ENCODE results near the gene FZR1. TPM values are rescaled to one million over a fixed set of nuclear protein-coding genes. Genes with fewer than 3 reads are reported as not detected.

FZR1 gene
- total and polyA plus RNA-seq, 2 of the 13 experiments (the other 11 are each of a cell fraction or from before 2014, with no cell fraction given), result 29.0 to 30.8 TPM

DNA sequence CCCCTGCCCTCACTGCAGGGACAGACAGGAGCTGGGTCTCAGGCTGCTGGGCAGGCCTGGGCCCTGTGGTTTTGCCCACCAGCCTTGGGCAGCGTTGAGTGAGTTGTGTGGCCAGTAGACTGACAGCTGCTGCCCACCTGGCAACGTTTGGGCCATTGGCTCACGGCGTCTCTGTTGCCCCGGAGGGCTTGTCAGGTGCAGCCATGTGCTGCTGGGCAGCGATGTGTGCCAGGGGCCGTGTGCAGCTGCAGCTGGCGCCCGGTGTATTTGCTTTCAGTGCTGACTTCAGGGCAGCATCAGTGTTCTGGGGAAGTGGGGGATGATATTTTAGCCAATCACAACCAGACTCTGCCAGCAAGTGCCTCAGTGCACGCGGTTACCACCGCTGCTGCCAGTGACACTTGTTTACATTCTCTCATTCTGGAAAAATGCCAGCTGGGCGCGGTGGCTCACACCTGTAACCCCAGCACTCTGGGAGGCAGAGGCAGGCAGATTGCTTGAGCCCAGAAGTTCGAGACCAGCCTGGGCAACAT lies 10.6 kb downstream of the FZR1 start:
- in situ Hi-C loops (cut with HindIII; ENCODE audit: extremely low pct_ligation_motif_present, low pct_unique_long_range_greater_than_20kb) (no loop called here), intact Hi-C loops (cut with micrococcal nuclease; ENCODE audit: unreplicated experiment) (no loop called here)
- peaks cover 34% of the 10 kb centered on the region; the same call in 1 of the 2 replicates for H4K20me1 ChIP-seq (ENCODE audit: insufficient read depth, low read length)
- H3K27me3 ChIP-seq (ENCODE audit: control insufficient read depth in 1 of 2, insufficient read depth in 2 of 2, low read length in 2 of 2), result no peaks in the 10 kb centered on the region
- H3K27ac ChIP-seq (ENCODE audit: extremely low read length, insufficient read depth, low read length), result no peak overlapping the region
- H3K9ac ChIP-seq (ENCODE audit: insufficient read depth, low read depth, low read length), result no peak overlapping the region
- no peak for ATAC-seq
- H3K79me2 ChIP-seq (ENCODE audit: insufficient read depth, low read length), result peaks cover 58% of the 10 kb centered on the region
- H2AFZ ChIP-seq (ENCODE audit: low read length), result no peak overlapping the region
- CTCF ChIA-PET (ENCODE audit: low intra/inter-chr PET ratio, low total read pairs), result no interaction called here
- no TSS peak for BruUV-seq (replicated peaks)
- H3K9me3 ChIP-seq (ENCODE audit: low read length), result no peaks in the 10 kb centered on the region
- H3K36me3 ChIP-seq (replicated peaks in 1 of 2; ENCODE audit: control insufficient read depth in 1 of 2, insufficient read depth in 2 of 2, low read length in 2 of 2), result peaks cover 7 to 26% of the 10 kb centered on the region in 2 experiments; a peak in 4 of 5 replicates
- H3K4me3 ChIP-seq (replicated peaks in 1 of 3; ENCODE audit: insufficient read depth in 1 of 3, low read depth in 2 of 3, low read length in 3 of 3), result no peak overlapping the region
- no peak for DNase-seq (ENCODE audit: low spot score)
- POLR2A ChIA-PET, result no interaction called here
- 88% methylated on average over 9 of the region's 15 CpGs for WGBS (ENCODE audit: low lambda C conversion rate)
- FAIRE-seq, result no peak
- no peak overlapping the region for H3K4me2 ChIP-seq (ENCODE audit: low read depth, low read length)
- H3K4me1 ChIP-seq (ENCODE audit: insufficient read depth, low read length), result peaks cover 15% of the 10 kb centered on the region
- TF ChIP-seq CCDC6 (CRISPR knock-in tag; IDR thresholded peaks at IDR 0.05) (no peak), ZFP41 (CRISPR knock-in tag; IDR thresholded peaks at IDR 0.05; ENCODE audit: borderline replicate concordance) (no peak), RNF2 (conservative IDR thresholded peaks at IDR 0.05; ENCODE audit: low read depth) (no peak), AKAP8 (CRISPR knock-in tag; IDR thresholded peaks at IDR 0.05) (no peak), AGO2 (optimal IDR thresholded peaks at IDR 0.05; ENCODE audit: low read depth, low read length) (peak; percentile 67), ZBTB42 (CRISPR knock-in tag; IDR thresholded peaks at IDR 0.05) (no peak), ZBTB38 (CRISPR knock-in tag; IDR thresholded peaks at IDR 0.05) (no peak), SKIL (CRISPR knock-in tag; IDR thresholded peaks at IDR 0.05; ENCODE audit: borderline replicate concordance) (no peak), ZNF441 (CRISPR knock-in tag; IDR thresholded peaks at IDR 0.05; ENCODE audit: borderline replicate concordance) (no peak), ZNF607 (CRISPR knock-in tag; IDR thresholded peaks at IDR 0.05; ENCODE audit: borderline replicate concordance) (no peak), NFIC (IDR thresholded peaks at IDR 0.05; ENCODE audit: low read length) (no peak), HNRNPL (IDR thresholded peaks at IDR 0.05; ENCODE audit: low read depth, low read length) (0 out of 2 replicates have a peak, but pooled peaks have one; percentile 28), ZNF225 (CRISPR knock-in tag; IDR thresholded peaks at IDR 0.05) (no peak), ETV5 (CRISPR knock-in tag; IDR thresholded peaks at IDR 0.05; ENCODE audit: borderline replicate concordance) (no peak)
- TF ChIP-seq, protein P1, sequence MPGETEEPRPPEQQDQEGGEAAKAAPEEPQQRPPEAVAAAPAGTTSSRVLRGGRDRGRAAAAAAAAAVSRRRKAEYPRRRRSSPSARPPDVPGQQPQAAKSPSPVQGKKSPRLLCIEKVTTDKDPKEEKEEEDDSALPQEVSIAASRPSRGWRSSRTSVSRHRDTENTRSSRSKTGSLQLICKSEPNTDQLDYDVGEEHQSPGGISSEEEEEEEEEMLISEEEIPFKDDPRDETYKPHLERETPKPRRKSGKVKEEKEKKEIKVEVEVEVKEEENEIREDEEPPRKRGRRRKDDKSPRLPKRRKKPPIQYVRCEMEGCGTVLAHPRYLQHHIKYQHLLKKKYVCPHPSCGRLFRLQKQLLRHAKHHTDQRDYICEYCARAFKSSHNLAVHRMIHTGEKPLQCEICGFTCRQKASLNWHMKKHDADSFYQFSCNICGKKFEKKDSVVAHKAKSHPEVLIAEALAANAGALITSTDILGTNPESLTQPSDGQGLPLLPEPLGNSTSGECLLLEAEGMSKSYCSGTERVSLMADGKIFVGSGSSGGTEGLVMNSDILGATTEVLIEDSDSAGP (CRISPR knock-in tag; IDR thresholded peaks at IDR 0.05; ENCODE audit: borderline replicate concordance), result 0 out of 2 replicates have a peak, but pooled peaks have one; percentile 19
- TF ChIP-seq, protein P2, sequence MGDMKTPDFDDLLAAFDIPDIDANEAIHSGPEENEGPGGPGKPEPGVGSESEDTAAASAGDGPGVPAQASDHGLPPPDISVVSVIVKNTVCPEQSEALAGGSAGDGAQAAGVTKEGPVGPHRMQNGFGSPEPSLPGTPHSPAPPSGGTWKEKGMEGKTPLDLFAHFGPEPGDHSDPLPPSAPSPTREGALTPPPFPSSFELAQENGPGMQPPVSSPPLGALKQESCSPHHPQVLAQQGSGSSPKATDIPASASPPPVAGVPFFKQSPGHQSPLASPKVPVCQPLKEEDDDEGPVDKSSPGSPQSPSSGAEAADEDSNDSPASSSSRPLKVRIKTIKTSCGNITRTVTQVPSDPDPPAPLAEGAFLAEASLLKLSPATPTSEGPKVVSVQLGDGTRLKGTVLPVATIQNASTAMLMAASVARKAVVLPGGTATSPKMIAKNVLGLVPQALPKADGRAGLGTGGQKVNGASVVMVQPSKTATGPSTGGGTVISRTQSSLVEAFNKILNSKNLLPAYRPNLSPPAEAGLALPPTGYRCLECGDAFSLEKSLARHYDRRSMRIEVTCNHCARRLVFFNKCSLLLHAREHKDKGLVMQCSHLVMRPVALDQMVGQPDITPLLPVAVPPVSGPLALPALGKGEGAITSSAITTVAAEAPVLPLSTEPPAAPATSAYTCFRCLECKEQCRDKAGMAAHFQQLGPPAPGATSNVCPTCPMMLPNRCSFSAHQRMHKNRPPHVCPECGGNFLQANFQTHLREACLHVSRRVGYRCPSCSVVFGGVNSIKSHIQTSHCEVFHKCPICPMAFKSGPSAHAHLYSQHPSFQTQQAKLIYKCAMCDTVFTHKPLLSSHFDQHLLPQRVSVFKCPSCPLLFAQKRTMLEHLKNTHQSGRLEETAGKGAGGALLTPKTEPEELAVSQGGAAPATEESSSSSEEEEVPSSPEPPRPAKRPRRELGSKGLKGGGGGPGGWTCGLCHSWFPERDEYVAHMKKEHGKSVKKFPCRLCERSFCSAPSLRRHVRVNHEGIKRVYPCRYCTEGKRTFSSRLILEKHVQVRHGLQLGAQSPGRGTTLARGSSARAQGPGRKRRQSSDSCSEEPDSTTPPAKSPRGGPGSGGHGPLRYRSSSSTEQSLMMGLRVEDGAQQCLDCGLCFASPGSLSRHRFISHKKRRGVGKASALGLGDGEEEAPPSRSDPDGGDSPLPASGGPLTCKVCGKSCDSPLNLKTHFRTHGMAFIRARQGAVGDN (CRISPR knock-in tag; IDR thresholded peaks at IDR 0.05), result peak; percentile 20; the same call in 1 of the 2 replicates

All from HepG2 (cell line).